Activated CD4-positive, alpha-beta T cell treated with anti-CD3 and anti-CD28 coated beads, Interleukin-2, amount 50 U/mL, for 4 hours (primary cell): ENCODE results near the gene STUM.
"Not testable (repeated sequence)": the region's sequence is repeated elsewhere in the genome, so short reads cannot be mapped to it uniquely, and the experiment has no call there.

Source experiments
- DNase-seq, 2 experiments: peaks; one replicate each; pipeline ENCODE4 v3.0.0-alpha.2; 2020

STUM gene, protein sequence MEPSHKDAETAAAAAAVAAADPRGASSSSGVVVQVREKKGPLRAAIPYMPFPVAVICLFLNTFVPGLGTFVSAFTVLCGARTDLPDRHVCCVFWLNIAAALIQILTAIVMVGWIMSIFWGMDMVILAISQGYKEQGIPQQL

DNA sequence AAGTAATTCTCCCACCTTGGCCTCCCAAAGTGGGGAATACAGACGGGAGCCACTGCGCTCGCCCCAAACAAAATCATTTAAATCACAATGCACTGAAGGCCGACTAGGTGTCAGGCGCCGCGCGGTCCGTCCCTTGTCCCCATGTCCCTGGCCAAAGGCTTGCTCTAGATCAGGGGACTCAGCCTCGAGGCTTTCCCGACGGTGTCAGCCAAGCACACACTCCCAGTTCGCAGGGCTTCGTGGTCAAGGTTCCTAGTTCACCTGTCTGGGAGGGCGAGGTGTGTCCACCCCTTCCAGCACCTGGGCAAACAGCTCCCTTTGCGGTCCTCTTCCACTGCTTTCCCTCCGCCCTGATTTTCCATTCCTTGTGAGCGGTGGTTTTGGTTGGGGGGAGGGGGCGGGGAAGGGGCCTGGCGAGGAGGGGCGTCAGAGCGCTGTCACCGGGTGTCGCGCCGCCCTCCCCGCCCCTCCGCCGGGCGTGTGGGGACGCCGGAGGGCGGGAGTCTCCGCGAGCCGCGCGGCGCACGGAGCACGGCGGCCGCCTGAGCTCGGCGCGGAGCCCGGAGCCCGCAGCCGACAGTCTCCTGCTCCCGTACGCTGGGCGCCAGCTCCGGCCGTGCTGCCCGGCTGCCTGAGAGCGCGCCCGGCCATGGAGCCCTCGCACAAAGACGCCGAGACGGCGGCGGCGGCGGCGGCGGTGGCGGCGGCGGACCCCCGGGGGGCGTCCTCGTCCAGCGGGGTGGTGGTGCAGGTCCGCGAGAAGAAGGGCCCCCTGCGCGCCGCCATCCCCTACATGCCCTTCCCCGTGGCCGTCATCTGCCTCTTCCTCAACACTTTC lies at the start of gene STUM:
TSS of gene STUM (plus strand) at position 509 of the 838 bp plus-strand sequence. CDS start at position 650, 141 bp downstream.
- no peak for DNase-seq

DNA sequence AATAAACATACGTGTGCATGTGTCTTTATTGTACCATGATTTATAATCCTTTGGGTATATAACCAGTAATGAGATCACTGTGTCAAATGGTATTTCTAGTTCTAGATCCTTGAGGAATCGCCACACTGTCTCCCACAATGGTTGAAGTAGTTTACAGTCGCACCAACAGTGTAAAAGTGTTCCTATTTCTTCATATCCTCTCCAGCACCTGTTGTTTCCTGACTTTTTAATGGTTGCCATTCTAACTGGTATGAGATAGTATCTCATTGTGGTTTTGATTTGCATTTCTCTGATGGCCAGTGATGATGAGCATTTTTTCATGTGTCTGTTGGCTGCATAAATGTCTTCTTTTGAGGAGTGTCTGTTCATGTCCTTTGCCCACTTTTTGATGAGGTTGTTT lies 48.9 kb upstream of the STUM start:
- not testable (repeated sequence) for DNase-seq

DNA sequence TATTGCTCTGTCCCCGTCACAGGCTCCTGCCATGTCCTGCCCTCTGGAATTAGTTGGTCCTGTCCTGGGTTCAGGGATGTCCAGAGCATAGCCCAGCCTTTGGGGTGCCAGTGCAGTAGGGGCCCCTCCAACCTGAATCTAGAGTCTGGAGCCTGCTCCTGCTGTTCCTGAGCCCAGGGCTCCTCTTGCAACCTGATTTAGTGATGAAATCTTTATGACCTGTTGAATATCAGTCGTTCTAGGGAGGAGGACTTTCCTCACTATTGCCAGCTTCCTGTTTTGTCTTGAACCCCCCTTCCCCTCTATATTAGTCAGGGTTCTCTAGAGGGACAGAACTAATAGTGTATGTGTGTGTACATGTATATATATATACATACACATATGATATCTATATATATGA lies 42.5 kb upstream of the STUM start:
- DNase-seq = no peak

GRCh38 chr1:226506921-226507320 lies 41.6 kb upstream of the STUM start:
- DNase-seq = no peak

DNA sequence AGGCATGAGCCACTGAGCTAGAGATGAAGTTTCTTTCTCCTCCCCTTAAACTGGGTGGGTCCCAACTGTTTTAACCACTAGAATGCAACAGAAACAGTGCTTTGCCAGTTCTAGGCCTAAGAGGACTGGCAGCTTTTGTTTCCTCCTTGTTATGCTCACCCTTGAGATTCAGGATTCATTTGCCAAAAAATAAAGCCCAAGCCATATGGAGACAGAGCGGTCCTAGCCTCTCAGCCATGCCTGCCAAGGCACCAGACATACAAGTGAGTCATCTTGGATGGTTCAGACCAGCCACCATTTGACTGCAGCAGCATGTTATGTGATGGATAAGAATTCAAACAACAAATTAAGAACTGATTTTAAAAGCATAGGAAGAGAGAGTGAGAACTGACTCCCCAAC lies 38.1 kb upstream of the STUM start:
- no peak for DNase-seq

- no peak for DNase-seq
Measured at GRCh38 chr1:226511296-226511695, 37.3 kb upstream of the STUM start.

DNA sequence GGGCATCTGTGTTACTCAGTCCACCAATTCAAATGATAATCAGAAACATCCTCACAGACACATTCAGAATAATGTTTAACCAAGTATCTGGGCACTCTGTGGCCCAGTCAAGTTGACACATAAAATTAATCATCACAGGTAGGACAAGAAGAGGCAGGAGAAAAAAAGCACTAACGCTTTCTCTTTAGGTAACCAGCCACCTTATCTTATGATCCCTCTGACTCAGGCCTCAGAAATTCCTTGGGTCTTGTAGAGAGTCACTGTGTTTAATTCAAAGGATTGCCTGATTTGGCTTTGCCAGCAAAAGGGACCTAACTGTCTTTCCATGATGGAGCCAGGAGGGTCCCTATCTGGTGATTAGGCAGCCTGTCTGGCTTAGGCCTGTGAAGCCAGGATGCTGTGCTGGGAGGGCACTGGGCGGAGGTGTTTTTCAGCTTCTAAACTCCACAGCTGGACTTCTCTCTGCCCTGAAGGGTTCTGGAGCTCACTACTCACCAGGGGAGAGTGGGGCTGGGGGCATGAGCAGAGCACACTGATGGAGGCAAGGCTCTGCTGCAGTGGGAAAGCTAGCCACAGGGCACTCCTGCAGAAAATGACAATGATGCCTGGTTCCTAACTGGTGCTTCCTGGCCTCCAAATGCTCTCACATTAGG lies 36.4 kb upstream of the STUM start:
- no peak for DNase-seq

DNA sequence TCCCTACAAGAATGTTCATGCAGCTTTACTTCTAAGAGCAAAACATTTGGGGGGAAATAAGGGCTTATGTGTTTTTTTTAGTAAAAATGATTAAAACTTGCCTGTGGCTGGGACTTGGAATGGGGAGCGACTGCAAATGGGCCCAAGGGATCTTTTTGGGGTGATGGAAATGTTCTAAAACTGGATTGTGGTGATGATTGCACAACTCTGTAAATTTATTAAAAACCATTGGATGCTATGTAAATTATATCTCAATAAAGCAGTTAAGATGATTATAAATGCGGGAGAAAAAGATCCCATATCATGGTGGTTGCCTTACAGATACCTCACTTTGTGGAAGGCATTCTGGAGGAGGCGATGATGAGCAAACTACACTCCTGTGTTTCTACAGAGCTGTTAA lies 30.2 kb upstream of the STUM start:
- no peak for DNase-seq

- no peak for DNase-seq
Measured at GRCh38 chr1:226519135-226519534, 29.4 kb upstream of the STUM start.

GRCh38 chr1:226519716-226520598 lies 28.6 kb upstream of the STUM start:
- no peak for DNase-seq

DNA sequence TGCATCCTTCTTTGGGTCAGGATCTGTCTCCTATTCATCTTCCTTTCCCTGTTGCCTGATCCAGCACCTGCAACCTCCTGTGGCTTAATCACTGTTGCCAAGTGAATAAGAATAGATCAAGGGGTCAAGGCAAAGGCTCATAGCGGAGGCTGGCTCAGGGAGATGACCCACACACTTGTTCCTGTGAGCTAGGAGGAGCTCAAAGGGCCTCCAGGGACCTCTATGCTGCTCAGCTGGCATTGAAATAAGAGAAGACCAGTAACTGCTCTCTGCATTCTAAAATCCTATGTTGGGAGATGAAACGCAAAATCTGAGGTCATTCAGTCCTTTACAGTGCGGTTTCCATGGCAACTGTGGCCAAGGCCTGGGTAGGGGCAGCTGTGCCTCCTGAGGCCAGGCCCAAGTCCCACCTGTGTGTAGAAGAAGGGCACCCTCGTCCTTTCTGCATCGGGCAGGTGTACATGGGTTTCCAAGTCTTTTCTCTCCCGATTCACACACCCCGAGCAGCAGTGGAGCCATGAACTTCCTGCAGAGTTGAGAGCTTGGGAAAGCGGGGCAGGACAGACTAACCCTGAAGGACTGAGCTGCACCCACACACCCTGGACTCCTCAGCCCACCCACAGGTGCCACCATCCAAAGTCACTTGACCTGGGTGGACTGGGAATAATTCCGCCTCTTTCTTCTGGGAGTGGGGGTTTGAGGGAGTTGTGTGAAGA lies 27.8 kb upstream of the STUM start:
- no peak for DNase-seq

GRCh38 chr1:226523646-226524406 lies 24.7 kb upstream of the STUM start:
- no peak for DNase-seq

DNA sequence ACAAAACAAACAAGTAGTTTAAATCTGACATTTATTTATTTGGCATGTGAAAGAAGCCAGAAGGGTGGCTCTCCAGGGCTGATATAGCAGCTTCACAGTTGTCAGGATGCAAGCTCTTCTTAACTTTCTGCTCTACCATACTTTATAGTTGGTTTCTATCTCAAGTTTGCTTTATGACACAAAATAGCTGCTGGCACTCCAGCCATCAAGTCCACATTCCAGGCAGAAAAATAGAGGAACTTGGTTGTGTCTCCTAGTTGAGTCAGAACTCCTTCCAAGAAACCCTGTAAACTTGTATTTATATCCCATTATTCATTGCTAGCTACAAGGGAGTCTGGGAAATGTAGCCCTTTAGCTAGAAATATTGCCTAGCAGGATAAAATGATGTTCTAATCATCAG lies 24.0 kb upstream of the STUM start:
- no peak for DNase-seq

DNA sequence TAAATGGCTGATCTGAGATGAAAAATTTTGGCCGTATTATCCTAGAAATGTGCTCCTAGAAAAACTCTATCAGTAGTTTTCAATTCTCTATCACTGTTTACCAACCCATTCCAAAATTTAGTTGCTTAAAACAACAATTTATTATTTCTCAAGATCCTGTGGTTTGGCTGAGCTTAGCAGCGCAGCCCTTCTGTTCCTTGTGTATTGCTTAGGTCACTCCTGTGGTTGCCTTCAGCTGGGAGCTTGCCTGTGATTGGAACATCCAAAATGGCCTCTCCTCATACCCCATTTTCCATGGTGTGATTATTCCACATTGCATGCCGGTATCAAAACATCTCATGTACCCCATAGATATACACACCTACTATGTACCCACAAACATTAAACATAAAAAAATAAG lies 22.8 kb upstream of the STUM start:
- no peak for DNase-seq

DNA sequence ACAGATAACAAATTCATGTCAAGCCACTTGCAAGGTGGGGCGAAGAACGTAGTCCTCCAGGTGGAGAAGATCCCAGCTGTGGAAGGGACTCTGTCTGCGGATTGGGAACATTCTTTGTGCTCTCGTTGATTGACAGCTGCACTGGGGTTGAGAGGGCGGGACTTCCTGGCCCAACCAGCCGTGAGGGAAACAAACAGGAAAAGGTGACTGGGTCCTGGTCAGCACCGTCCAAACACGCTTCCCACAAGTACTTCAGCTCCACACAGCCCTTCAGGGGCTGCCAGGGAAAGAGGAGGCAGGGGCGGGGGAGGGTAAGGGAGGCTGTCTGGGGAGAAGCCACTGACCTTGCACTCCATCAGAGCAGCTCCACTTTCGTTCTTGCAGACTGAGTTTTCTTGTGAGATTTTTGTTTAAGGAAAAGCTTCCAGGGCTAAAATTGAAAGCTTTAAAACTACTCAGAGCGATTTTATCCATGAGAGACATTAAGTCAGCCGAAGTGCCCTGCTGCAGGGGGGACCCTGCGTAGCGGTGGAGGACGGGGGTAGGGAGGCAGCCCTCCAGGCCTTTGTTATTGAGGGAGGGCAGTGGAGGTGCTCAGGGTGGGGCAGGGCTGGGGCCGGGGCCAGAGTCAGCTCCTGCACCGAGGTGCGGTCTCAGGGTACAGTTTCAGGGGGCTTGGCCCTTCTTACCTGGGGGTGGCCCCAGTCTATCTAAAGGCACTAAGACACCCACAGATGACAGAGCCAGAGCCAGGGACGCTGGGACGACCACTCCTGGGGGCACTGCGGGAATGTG lies 21.6 kb upstream of the STUM start:
- no peak for DNase-seq

GRCh38 chr1:226529891-226530290 lies 18.7 kb upstream of the STUM start:
- no peak for DNase-seq

DNA sequence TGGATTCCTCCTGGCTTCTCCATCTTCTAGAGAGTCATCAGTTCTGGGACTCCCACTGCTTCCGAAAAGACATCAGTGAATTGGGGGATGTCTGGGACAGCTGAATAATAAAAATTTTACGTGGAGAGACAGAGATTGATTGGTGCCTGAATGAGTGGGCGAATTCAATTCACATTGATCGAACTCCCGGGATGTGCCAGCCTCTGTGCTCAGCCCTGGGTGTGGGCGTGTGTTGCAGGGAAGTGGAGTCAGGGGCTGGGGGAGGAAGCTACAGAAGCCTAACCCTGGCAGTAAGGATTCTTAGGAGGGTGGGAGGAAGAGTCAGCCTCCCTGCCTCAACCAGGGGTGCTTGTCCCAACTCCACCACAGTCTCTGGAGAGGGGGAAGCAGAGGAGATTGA lies 18.0 kb upstream of the STUM start:
- DNase-seq = no peak

DNA sequence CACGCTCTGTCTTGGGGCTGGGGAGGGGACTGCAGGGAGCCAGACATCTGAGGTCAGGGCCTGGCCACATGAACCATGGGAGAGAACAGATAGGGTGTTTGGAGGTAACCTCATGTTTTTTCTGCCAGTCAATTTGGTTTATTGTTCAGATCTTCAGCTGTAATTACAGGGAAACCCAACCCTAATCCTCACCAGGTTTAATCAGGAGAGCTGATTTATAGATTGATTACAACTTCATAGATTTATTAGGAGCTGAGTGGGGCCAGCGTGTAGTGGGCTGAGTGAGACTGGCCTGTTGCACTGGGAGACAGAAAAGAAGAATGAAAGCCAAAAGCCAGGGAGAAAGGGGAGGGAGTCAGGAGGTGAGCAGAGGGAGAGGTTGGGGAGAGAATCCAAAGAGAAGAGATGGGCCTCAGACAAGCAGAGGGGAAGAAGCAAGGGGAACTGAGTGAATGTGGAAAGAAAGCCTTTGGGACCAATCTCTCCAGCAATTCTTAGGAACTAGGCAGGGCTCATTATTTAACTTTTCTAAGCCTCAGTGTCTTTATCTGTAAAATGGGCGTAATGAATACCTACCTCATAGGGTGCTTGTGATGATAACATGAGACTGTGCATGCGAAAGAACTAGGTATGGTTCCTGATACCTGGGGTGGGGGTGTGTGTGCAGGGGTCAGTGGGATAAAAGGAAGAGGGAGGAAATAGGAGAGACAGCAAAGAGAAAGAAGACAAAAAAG lies 17.0 kb upstream of the STUM start:
- no peak for DNase-seq

DNA sequence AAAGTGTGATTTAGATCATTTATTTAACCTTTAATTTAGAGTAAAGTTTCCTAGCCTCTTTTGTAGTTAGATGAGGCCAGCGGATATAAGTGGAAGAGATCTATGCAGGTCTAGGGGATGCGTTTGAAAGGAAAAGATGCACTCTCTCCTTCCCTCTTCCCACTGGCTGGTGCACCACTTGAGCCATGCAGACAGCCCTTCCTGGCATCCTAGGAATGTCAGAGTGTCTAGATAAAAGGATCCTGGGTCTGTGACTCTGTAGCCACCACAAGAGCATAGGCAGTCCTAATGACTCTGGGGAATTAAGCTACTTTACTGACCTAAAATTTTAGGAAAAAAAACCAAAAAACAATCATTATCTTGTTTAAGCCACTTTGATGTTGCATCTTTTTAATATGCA lies 16.0 kb upstream of the STUM start:
- no peak for DNase-seq

DNA sequence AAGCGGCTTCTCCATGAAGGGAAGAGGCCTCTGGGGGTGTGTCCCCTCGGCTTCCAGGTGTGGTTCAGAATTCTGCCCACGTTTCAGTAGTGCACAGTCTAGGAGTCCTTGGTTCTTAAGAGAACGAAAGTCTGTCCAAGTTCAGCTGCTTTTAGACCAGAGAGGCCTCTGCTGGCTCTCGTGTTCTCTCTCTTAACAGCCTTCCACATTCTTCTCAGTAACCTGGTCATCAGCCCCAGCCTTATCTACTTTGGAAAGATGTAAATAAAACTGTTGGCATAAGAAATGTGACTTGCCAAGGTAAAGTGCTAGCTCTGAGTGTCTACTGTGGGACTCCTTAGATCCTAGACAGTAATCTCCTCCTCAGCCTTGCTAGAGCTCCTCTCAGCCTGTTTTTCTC lies 15.3 kb upstream of the STUM start:
- no peak for DNase-seq
